HepG2 (cell line): ENCODE results near the gene BIRC7. TPM values are rescaled to one million over a fixed set of nuclear protein-coding genes. Genes with fewer than 3 reads are reported as not detected.

Experiments
- DNMT3B ChIP-seq: conservative IDR thresholded peaks from 2 replicates; pipeline ENCODE4 v1.6.1; 2016; ENCODE audit warnings: missing biosample characterization, control low read depth
- ETV5 ChIP-seq: IDR thresholded peaks from 2 replicates; pipeline ENCODE4 v1.6.1; 2018; ENCODE audit warnings: missing biosample characterization, missing genetic modification reagents, inconsistent platforms, borderline replicate concordance
- FOXJ3 ChIP-seq: sonication (generic); formaldehyde crosslinking; IDR thresholded peaks from 2 replicates; pipeline ENCODE4 v1.4.0; 2020; ENCODE audit warnings: missing genetic modification reagents, mild to moderate bottlenecking, borderline replicate concordance
- FOXP1 ChIP-seq, 2 experiments: fragments of 450-650 bp in 1 of 2; IDR thresholded peaks; 2 replicates each; pipeline ENCODE4 v1.6.1; 2017 to 2018; ENCODE audit warnings: antibody characterized with exemption in 1 of 2
- HNF4A ChIP-seq: sonication (generic); formaldehyde crosslinking; IDR thresholded peaks from 2 replicates; pipeline ENCODE4 v1.4.0; 2020; ENCODE audit warnings: missing genetic modification reagents
- HNRNPLL ChIP-seq: fragments of 200-400 bp; formaldehyde crosslinking; IDR thresholded peaks from 2 replicates; pipeline ENCODE4 v1.6.1; 2017; ENCODE audit warnings: mild to moderate bottlenecking, low read depth, low read length; ENCODE audit not compliant: poor library complexity, severe bottlenecking
- IRX3 ChIP-seq: sonication (generic); formaldehyde crosslinking; IDR thresholded peaks from 2 replicates; pipeline ENCODE4 v1.8.1; 2023; ENCODE audit warnings: mild to moderate bottlenecking, low read depth, missing genetic modification reagents, borderline replicate concordance
- JUN ChIP-seq: sonication (generic); formaldehyde crosslinking; IDR thresholded peaks from 2 replicates; pipeline ENCODE4 v1.4.0; 2020; ENCODE audit warnings: mild to moderate bottlenecking, missing genetic modification reagents
- KDM3A ChIP-seq: IDR thresholded peaks from 2 replicates; pipeline ENCODE4 v1.6.1; 2018; ENCODE audit warnings: low read depth, missing compliant biosample characterization
- MAZ ChIP-seq, 2 experiments: sonication (generic) in 1 of 2; formaldehyde crosslinking in 1 of 2; IDR thresholded peaks; 2 replicates each; pipeline versions ENCODE4 v1.5.0 to v1.6.1; 2012 to 2020; ENCODE audit warnings: low read depth in 2 of 2, mild to moderate bottlenecking in 2 of 2, borderline replicate concordance in 1 of 2, improper control_type of control experiment in 1 of 2, low read length in 1 of 2, missing genetic modification reagents in 1 of 2, moderate library complexity in 1 of 2
- NRL ChIP-seq: sonication (generic); formaldehyde crosslinking; IDR thresholded peaks from 2 replicates; pipeline ENCODE4 v1.5.0; 2020; ENCODE audit warnings: missing genetic modification reagents, mild to moderate bottlenecking, moderate library complexity, borderline replicate concordance
- PAWR ChIP-seq: sonication (generic); formaldehyde crosslinking; IDR thresholded peaks from 2 replicates; pipeline ENCODE4 v1.4.0; 2020; ENCODE audit warnings: missing genetic modification reagents, mild to moderate bottlenecking, borderline replicate concordance
- RXRA ChIP-seq: sonication (generic); formaldehyde crosslinking; IDR thresholded peaks from 2 replicates; pipeline ENCODE4 v1.5.1; 2020; ENCODE audit warnings: missing genetic modification reagents
- RXRB ChIP-seq: IDR thresholded peaks from 2 replicates; pipeline ENCODE4 v1.6.1; 2016; ENCODE audit warnings: borderline replicate concordance, missing genetic modification reagents, missing compliant biosample characterization
- ZFP90 ChIP-seq: sonication (generic); formaldehyde crosslinking; IDR thresholded peaks from 2 replicates; pipeline ENCODE4 v1.8.0; 2022; ENCODE audit warnings: missing genetic modification reagents, mild to moderate bottlenecking, inconsistent platforms, borderline replicate concordance
- ZNF101 ChIP-seq: sonication (generic); formaldehyde crosslinking; IDR thresholded peaks from 2 replicates; pipeline ENCODE4 v1.4.0; 2020; ENCODE audit warnings: mild to moderate bottlenecking, low read depth, missing genetic modification reagents, borderline replicate concordance
- ZNF329 ChIP-seq: sonication (generic); formaldehyde crosslinking; IDR thresholded peaks from 2 replicates; pipeline ENCODE4 v1.9.0; 2021; ENCODE audit warnings: low read depth, mild to moderate bottlenecking, missing genetic modification reagents
- ZNF558 ChIP-seq: sonication (generic); formaldehyde crosslinking; IDR thresholded peaks from 2 replicates; pipeline ENCODE4 v1.9.0; 2022; ENCODE audit warnings: mild to moderate bottlenecking, missing genetic modification reagents, borderline replicate concordance
- ZNF629 ChIP-seq: sonication (generic); formaldehyde crosslinking; conservative IDR thresholded peaks from 2 replicates; pipeline ENCODE4 v1.5.0; 2020; ENCODE audit warnings: missing genetic modification reagents
- polyA plus RNA-seq, 8 experiments: library from polyadenylated mRNA; depleted of rRNA in 3 of 8; stranded (reverse) in 7 of 8; unstranded in 1 of 8; fragments of >200 nt; fragmentation: Illumina TruSeq in 4 of 8; extraction: Trizol in 4 of 8; gene quantifications; 2 replicates each; pipeline versions ENCODE4 v1.2.1 to v1.2.3, GENCODE V29; 2011 to 2016; ENCODE audit warnings: low read depth in 4 of 8, missing spikeins in 1 of 8, mixed read lengths in 1 of 8; ENCODE audit not compliant: insufficient read depth in 1 of 8
- total RNA-seq, 5 experiments: library from RNA; depleted of rRNA; stranded (reverse); fragments of >200 nt; fragmentation: Illumina TruSeq; extraction: Trizol; gene quantifications; 2 replicates each; pipeline ENCODE4 v1.2.3, GENCODE V29; 2016; ENCODE audit warnings: low read depth in 1 of 5
- TF ChIP-seq, protein P1 (sequence below): sonication (generic); formaldehyde crosslinking; IDR thresholded peaks from 2 replicates; pipeline ENCODE4 v1.4.0; 2020; ENCODE audit warnings: missing genetic modification reagents
- TF ChIP-seq, protein P2 (sequence below): sonication (generic); IDR thresholded peaks from 2 replicates; pipeline ENCODE4 v1.6.1; 2016; ENCODE audit warnings: low read depth, borderline replicate concordance
- TF ChIP-seq, protein P3 (sequence below): sonication (generic); formaldehyde crosslinking; IDR thresholded peaks from 2 replicates; pipeline ENCODE4 v1.4.0; 2020; ENCODE audit warnings: missing genetic modification reagents
- TF ChIP-seq, protein P4 (sequence below): sonication (generic); formaldehyde crosslinking; IDR thresholded peaks from 2 replicates; pipeline ENCODE4 v1.4.0; 2020; ENCODE audit warnings: mild to moderate bottlenecking, missing genetic modification reagents
- TF ChIP-seq, protein P5 (sequence below): sonication (generic); formaldehyde crosslinking; IDR thresholded peaks from 2 replicates; pipeline ENCODE4 v1.4.0; 2020; ENCODE audit warnings: missing genetic modification reagents, borderline replicate concordance

The BIRC7 gene
- total and polyA plus RNA-seq, 2 of the 13 experiments (the other 11 are each of a cell fraction or from before 2014, with no cell fraction given): 0.27 to 5.1 TPM

DNA sequence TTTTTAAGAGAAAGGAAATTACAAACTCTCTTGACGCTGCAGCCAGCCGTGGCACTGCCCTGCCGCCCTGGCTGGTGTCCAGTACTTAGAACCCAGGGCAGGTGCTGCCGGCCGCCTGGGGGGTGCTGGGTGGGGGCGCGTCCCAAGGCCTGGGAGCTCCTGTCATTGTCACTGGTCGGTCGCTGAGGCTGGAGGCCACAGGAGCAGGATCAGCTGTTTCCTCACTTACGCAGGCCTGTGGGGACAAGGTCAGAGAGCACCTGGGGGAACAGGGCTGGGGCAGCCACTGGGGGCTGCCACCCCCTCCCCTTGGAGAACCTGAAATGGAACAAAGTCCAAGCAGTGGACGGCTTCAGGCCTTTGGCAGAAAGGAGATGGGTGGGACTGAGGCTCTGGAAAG, 5.6 kb downstream of the BIRC7 start (continued):
- TF ChIP-seq, protein P1, sequence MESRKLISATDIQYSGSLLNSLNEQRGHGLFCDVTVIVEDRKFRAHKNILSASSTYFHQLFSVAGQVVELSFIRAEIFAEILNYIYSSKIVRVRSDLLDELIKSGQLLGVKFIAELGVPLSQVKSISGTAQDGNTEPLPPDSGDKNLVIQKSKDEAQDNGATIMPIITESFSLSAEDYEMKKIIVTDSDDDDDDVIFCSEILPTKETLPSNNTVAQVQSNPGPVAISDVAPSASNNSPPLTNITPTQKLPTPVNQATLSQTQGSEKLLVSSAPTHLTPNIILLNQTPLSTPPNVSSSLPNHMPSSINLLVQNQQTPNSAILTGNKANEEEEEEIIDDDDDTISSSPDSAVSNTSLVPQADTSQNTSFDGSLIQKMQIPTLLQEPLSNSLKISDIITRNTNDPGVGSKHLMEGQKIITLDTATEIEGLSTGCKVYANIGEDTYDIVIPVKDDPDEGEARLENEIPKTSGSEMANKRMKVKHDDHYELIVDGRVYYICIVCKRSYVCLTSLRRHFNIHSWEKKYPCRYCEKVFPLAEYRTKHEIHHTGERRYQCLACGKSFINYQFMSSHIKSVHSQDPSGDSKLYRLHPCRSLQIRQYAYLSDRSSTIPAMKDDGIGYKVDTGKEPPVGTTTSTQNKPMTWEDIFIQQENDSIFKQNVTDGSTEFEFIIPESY (CRISPR knock-in tag): no peak
- TF ChIP-seq ZNF329 (CRISPR knock-in tag) (no peak), ZNF629 (CRISPR knock-in tag) (no peak), ZNF101 (CRISPR knock-in tag) (no peak), JUN (CRISPR knock-in tag) (no peak), HNF4A (CRISPR knock-in tag) (peak; percentile 85), KDM3A (CRISPR knock-in tag) (0 out of 2 replicates have a peak, but pooled peaks have one; percentile 62), ETV5 (CRISPR knock-in tag) (peak; percentile 23; the same call in 1 of the 2 replicates), ZNF558 (CRISPR knock-in tag) (no peak), RXRB (CRISPR knock-in tag) (peak; percentile 55; the same call in 1 of the 2 replicates), MAZ (IDR thresholded peaks at IDR 0.05; ENCODE audit: borderline replicate concordance, low read depth, low read length) (no peak), MAZ (CRISPR knock-in tag; IDR thresholded peaks at IDR 0.05; ENCODE audit: low read depth) (0 out of 2 replicates have a peak, but pooled peaks have one; percentile 53), HNRNPLL (no peak), RXRA (CRISPR knock-in tag) (peak; percentile 75), FOXP1 (IDR thresholded peaks at IDR 0.05) (no peak), FOXP1 (CRISPR knock-in tag; IDR thresholded peaks at IDR 0.05) (no peak), FOXJ3 (CRISPR knock-in tag) (no peak), PAWR (CRISPR knock-in tag) (no peak), ZFP90 (no peak), DNMT3B (CRISPR knock-in tag) (no peak), NRL (CRISPR knock-in tag) (peak; percentile 5; the same call in 1 of the 2 replicates), IRX3 (CRISPR knock-in tag) (no peak)
- TF ChIP-seq, protein P2, sequence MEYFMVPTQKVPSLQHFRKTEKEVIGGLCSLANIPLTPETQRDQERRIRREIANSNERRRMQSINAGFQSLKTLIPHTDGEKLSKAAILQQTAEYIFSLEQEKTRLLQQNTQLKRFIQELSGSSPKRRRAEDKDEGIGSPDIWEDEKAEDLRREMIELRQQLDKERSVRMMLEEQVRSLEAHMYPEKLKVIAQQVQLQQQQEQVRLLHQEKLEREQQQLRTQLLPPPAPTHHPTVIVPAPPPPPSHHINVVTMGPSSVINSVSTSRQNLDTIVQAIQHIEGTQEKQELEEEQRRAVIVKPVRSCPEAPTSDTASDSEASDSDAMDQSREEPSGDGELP: peak; percentile 98
- TF ChIP-seq, protein P3, sequence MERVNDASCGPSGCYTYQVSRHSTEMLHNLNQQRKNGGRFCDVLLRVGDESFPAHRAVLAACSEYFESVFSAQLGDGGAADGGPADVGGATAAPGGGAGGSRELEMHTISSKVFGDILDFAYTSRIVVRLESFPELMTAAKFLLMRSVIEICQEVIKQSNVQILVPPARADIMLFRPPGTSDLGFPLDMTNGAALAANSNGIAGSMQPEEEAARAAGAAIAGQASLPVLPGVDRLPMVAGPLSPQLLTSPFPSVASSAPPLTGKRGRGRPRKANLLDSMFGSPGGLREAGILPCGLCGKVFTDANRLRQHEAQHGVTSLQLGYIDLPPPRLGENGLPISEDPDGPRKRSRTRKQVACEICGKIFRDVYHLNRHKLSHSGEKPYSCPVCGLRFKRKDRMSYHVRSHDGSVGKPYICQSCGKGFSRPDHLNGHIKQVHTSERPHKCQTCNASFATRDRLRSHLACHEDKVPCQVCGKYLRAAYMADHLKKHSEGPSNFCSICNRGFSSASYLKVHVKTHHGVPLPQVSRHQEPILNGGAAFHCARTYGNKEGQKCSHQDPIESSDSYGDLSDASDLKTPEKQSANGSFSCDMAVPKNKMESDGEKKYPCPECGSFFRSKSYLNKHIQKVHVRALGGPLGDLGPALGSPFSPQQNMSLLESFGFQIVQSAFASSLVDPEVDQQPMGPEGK (CRISPR knock-in tag): peak; percentile 99
- TF ChIP-seq, protein P4, sequence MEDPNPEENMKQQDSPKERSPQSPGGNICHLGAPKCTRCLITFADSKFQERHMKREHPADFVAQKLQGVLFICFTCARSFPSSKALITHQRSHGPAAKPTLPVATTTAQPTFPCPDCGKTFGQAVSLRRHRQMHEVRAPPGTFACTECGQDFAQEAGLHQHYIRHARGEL (CRISPR knock-in tag): no peak
- TF ChIP-seq, protein P5, sequence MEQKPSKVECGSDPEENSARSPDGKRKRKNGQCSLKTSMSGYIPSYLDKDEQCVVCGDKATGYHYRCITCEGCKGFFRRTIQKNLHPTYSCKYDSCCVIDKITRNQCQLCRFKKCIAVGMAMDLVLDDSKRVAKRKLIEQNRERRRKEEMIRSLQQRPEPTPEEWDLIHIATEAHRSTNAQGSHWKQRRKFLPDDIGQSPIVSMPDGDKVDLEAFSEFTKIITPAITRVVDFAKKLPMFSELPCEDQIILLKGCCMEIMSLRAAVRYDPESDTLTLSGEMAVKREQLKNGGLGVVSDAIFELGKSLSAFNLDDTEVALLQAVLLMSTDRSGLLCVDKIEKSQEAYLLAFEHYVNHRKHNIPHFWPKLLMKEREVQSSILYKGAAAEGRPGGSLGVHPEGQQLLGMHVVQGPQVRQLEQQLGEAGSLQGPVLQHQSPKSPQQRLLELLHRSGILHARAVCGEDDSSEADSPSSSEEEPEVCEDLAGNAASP: peak; percentile 83; the same call in 1 of the 2 replicates
